Measurements from ENCODE around the gene MOSPD3. TPM values are rescaled to one million over a fixed set of nuclear protein-coding genes. Genes with fewer than 3 reads are reported as not detected.

The MOSPD3 gene
- total RNA-seq, 2 experiments from 2014 or later: 15.4 to 16.7 TPM

GRCh38 chr7:100606313-100606712, 6.0 kb upstream of the MOSPD3 start:
- ChIA-PET CTCF (interaction anchor here (1.5 to 3.3 kb wide), 5 partner anchors 20 to 99 kb away, joined by 3 to 10 read pairs (median 5); partner anchors contain the start of genes FBXO24, LRCH4 and POP7), POLR2A (interaction anchor here (0.6 to 1.9 kb wide), 4 partner anchors 8 to 94 kb away, joined by 3 to 8 read pairs (median 4); partner anchors contain the start of genes FBXO24 and LRCH4)

GRCh38 chr7:100607111-100607510, 5.2 kb upstream of the MOSPD3 start:
- CTCF ChIA-PET: interaction anchor here (0.6 to 3.3 kb wide), 4 partner anchors 19 to 85 kb away, joined by 3 to 10 read pairs (median 3); no protein-coding TSS in a partner anchor
- POLR2A ChIA-PET: interaction anchor here (1.1 kb wide), 1 partner anchor 25 kb away, joined by 5 read pairs; no protein-coding TSS in a partner anchor

GRCh38 chr7:100609958-100610357, 2.4 kb upstream of the MOSPD3 start:
- POLR2A ChIA-PET: interaction anchor here (1.5 kb wide), 1 partner anchor 26 kb away, joined by 4 read pairs; no protein-coding TSS in a partner anchor
- CTCF ChIA-PET: no interaction called here

GRCh38 chr7:100612730-100613390, 520 bp downstream of the MOSPD3 start:
- ChIA-PET CTCF (interaction anchor here (0.9 to 2.5 kb wide), 14 partner anchors 9 to 92 kb away, joined by 3 to 17 read pairs (median 6); partner anchors contain the start of genes FBXO24, LRCH4 and POP7), POLR2A (interaction anchor here (0.8 to 2.8 kb wide), 6 partner anchors 13 to 184 kb away, joined by 3 to 23 read pairs (median 10); partner anchors contain the start of genes FBXO24, LRCH4 and POP7)

- ChIA-PET CTCF (interaction anchor here (1.0 to 2.5 kb wide), 9 partner anchors 10 to 92 kb away, joined by 3 to 17 read pairs (median 8); partner anchors contain the start of genes FBXO24, LRCH4 and POP7), POLR2A (interaction anchor here (0.7 to 2.8 kb wide), 5 partner anchors 7 to 92 kb away, joined by 4 to 23 read pairs (median 10); partner anchors contain the start of genes FBXO24, LRCH4 and POP7)
Measured at GRCh38 chr7:100613412-100614175, 1.3 kb downstream of the MOSPD3 start.

- ChIA-PET CTCF (interaction anchor here (0.7 to 2.5 kb wide), 5 partner anchors 29 to 103 kb away, joined by 3 to 11 read pairs (median 3); partner anchors contain the start of genes FBXO24 and LRCH4), POLR2A (interaction anchor here (0.7 to 1.0 kb wide), 3 partner anchors 8 to 18 kb away, joined by 3 to 4 read pairs (median 4); no protein-coding TSS in a partner anchor)
Measured at GRCh38 chr7:100614308-100614861, 2.0 kb downstream of the MOSPD3 start.

GRCh38 chr7:100620239-100620638, 7.9 kb downstream of the MOSPD3 start:
- ChIA-PET POLR2A (no interaction called here), CTCF (interaction anchor here (1.4 kb wide), 1 partner anchor 170 kb away, joined by 3 read pairs; no protein-coding TSS in a partner anchor)

- POLR2A ChIA-PET: no interaction called here
Measured at GRCh38 chr7:100620804-100621203, 8.5 kb downstream of the MOSPD3 start.

GRCh38 chr7:100621554-100621953, 9.2 kb downstream of the MOSPD3 start:
- ChIA-PET POLR2A (no interaction called here), CTCF (interaction anchor here (1.7 kb wide), 1 partner anchor 9 kb away, joined by 4 read pairs; the partner anchor contains the start of gene MOSPD3)

More at GRCh38 chr7:100620804-100621203, 8.5 kb downstream of the MOSPD3 start:
- CTCF ChIA-PET: interaction anchor here (1.4 to 1.7 kb wide), 2 partner anchors 8 to 171 kb away, joined by 3 to 4 read pairs; partner anchors contain the start of gene MOSPD3

GRCh38 chr7:100623951-100624824, 11.8 kb downstream of the MOSPD3 start:
- CTCF ChIA-PET: interaction anchor here (0.6 to 1.0 kb wide), 2 partner anchors 9 to 11 kb away, joined by 3 read pairs; no protein-coding TSS in a partner anchor
- POLR2A ChIA-PET: interaction anchor here (0.6 kb wide), 3 partner anchors 46 to 589 kb away, joined by 3 read pairs; no protein-coding TSS in a partner anchor

- CTCF ChIA-PET: interaction anchor here (0.8 to 1.8 kb wide), 5 partner anchors 9 to 80 kb away, joined by 3 to 5 read pairs (median 3); partner anchors contain the start of genes MOSPD3 and POP7
- POLR2A ChIA-PET: interaction anchor here (0.6 to 2.3 kb wide), 5 partner anchors 8 to 36 kb away, joined by 3 to 23 read pairs (median 3); partner anchors contain the start of gene MOSPD3
Measured at GRCh38 chr7:100626055-100626454, 13.7 kb downstream of the MOSPD3 start.

GRCh38 chr7:100626530-100627237, 14.3 kb downstream of the MOSPD3 start:
- CTCF ChIA-PET: interaction anchor here (0.5 to 1.8 kb wide), 7 partner anchors 10 to 190 kb away, joined by 3 to 5 read pairs (median 3); partner anchors contain the start of genes MOSPD3 and POP7
- POLR2A ChIA-PET: interaction anchor here (0.6 to 2.3 kb wide), 4 partner anchors 12 to 37 kb away, joined by 3 to 23 read pairs (median 4); partner anchors contain the start of gene MOSPD3

GRCh38 chr7:100627238-100627549, 14.9 kb downstream of the MOSPD3 start:
- ChIA-PET CTCF (interaction anchor here (0.5 kb wide), 2 partner anchors 24 to 189 kb away, joined by 3 to 4 read pairs; no protein-coding TSS in a partner anchor), POLR2A (interaction anchor here (2.3 kb wide), 1 partner anchor 14 kb away, joined by 23 read pairs; the partner anchor contains the start of gene MOSPD3)

GRCh38 chr7:100629117-100629716, 16.9 kb downstream of the MOSPD3 start:
- ChIA-PET CTCF (interaction anchor here (1.2 to 1.6 kb wide), 3 partner anchors 12 to 61 kb away, joined by 3 to 6 read pairs (median 5); partner anchors contain the start of gene TFR2), POLR2A (interaction anchor here (0.6 kb wide), 1 partner anchor 40 kb away, joined by 3 read pairs; no protein-coding TSS in a partner anchor)

- ChIA-PET CTCF (interaction anchor here (1.3 to 3.5 kb wide), 3 partner anchors 11 to 61 kb away, joined by 3 to 17 read pairs (median 5); partner anchors contain the start of gene TFR2), POLR2A (interaction anchor here (0.6 kb wide), 1 partner anchor 499 kb away, joined by 11 read pairs; no protein-coding TSS in a partner anchor)
Measured at GRCh38 chr7:100630066-100630465, 17.7 kb downstream of the MOSPD3 start.
